ENCODE results near the gene CRYGA.

CRYGA gene

GRCh38 chr2:208163489-208163888 is at the start of gene CRYGA:
Gene CRYGA, minus strand, starts transcription at chr2:208163589. Its CDS starts 33 bp downstream, at chr2:208163556.
- no peak for DNase-seq (ENCODE audit: low spot score)

GRCh38 chr2:208210688-208211451 is 47.5 kb upstream of the CRYGA start:
- no peak for DNase-seq (ENCODE audit: low spot score)

GRCh38 chr2:208208335-208209085 is 45.1 kb upstream of the CRYGA start:
- no peak for DNase-seq (ENCODE audit: low spot score)

- no peak for DNase-seq (ENCODE audit: low spot score)
These were observed 44.4 kb upstream of the CRYGA start for GRCh38 chr2:208207769-208208168.

GRCh38 chr2:208204166-208204565 is 40.8 kb upstream of the CRYGA start:
- DNase-seq (ENCODE audit: low spot score), result no peak

GRCh38 chr2:208195531-208195930 is 32.1 kb upstream of the CRYGA start:
- DNase-seq (ENCODE audit: low spot score), result no peak

GRCh38 chr2:208192611-208193236 is 29.3 kb upstream of the CRYGA start:
- DNase-seq (ENCODE audit: low spot score), result no peak

GRCh38 chr2:208189810-208190503 is 26.6 kb upstream of the CRYGA start, which contains the start of gene C2orf80:
Gene C2orf80, minus strand, starts transcription at chr2:208190030. Its CDS starts 3,044 bp downstream, at chr2:208186986.
- DNase-seq (ENCODE audit: low spot score), result no peak

GRCh38 chr2:208189069-208189809 is 25.9 kb upstream of the CRYGA start:
- DNase-seq (ENCODE audit: low spot score), result no peak

GRCh38 chr2:208186893-208187292 is 23.5 kb upstream of the CRYGA start:
- DNase-seq (ENCODE audit: low spot score), result no peak

GRCh38 chr2:208186465-208186864 is 23.1 kb upstream of the CRYGA start:
- no peak for DNase-seq (ENCODE audit: low spot score)

GRCh38 chr2:208183972-208184705 is 20.8 kb upstream of the CRYGA start:
- DNase-seq (ENCODE audit: low spot score), result no peak

- no peak for DNase-seq (ENCODE audit: low spot score)
These were observed 20.1 kb upstream of the CRYGA start for GRCh38 chr2:208183526-208183925.

GRCh38 chr2:208182835-208183234 is 19.4 kb upstream of the CRYGA start:
- DNase-seq (ENCODE audit: low spot score), result no peak

- no peak for DNase-seq (ENCODE audit: low spot score)
These were observed 15.7 kb upstream of the CRYGA start for GRCh38 chr2:208179028-208179609.

- DNase-seq (ENCODE audit: low spot score), result no peak
These were observed 12.4 kb upstream of the CRYGA start for GRCh38 chr2:208175840-208176153.

GRCh38 chr2:208175069-208175839 is 11.9 kb upstream of the CRYGA start:
- DNase-seq (ENCODE audit: low spot score), result peak; percentile 63

GRCh38 chr2:208174144-208174543 is 10.8 kb upstream of the CRYGA start:
- DNase-seq (ENCODE audit: low spot score), result no peak

- no peak for DNase-seq (ENCODE audit: low spot score)
These were observed 8.7 kb upstream of the CRYGA start for GRCh38 chr2:208172125-208172524.

Data from germinal center (tissue), 1 donor.